GM23248 (cell line): Measurements from ENCODE around the gene TOM1L1.

Source experiments
- EZH2 ChIP-seq: fragments of 200-600 bp; sonication (generic); IDR thresholded peaks from 2 replicates; pipeline ENCODE4 v1.6.1; 2018; ENCODE audit warnings: antibody characterized with exemption, mild to moderate bottlenecking; ENCODE audit not compliant: insufficient read depth, poor library complexity, severe bottlenecking
- EZH2phosphoT487 ChIP-seq: fragments of 200-600 bp; sonication (generic); IDR thresholded peaks from 2 replicates; pipeline ENCODE4 v1.6.1; 2018; ENCODE audit warnings: antibody characterized with exemption, moderate library complexity, mild to moderate bottlenecking, low read depth; ENCODE audit not compliant: insufficient read depth

- no peak for TF ChIP-seq EZH2
- no peak for TF ChIP-seq EZH2phosphoT487
These were observed 49.5 kb downstream of the TOM1L1 start for GRCh38 chr17:54950116-54950515.
